Activated CD4-positive, alpha-beta T cell treated with anti-CD3 and anti-CD28 coated beads for 48 hours (primary cell): ENCODE results near the gene EFHC1.

Experiments used
- DNase-seq: peaks from one replicate; pipeline ENCODE4 v3.0.0-alpha.2; 2020

The EFHC1 gene

DNA sequence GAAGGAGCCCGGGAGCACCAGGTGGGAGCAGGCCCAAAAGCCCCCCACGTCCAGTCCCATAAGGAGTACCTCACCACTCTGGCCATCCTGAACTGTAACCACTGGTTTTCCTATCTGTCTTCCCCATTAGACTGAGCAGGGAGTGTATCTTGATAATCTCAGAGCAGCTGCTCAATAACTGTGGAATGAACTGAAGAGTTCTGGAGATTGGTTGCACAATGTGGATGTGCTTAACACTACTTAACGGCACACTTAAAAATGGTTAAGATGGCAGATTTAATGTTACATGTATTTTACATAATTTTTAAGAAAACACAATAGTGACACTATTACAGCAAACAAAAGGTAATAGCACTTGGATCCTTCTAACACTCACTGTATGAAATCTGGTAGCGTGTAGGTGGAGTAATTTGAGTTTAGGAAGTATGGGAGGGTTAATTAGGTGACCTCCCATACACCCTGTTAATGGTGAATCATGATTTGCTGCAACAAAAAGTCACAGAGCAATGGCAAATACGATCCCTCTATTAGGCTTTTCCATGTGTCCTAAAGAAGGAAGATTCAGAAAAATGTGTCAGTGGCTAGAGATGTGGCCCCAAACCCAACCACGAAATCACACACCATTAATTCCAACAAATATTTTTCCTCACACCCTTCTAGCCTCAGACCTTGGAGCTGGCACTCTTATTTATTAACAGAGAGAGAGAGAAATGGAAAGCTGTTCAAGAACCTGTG, 138.3 kb downstream of the EFHC1 start:
- no peak for DNase-seq

- DNase-seq: no peak
These were observed 140.3 kb downstream of the EFHC1 start for GRCh38 chr6:52560462-52560861.

GRCh38 chr6:52562911-52563310, 142.8 kb downstream of the EFHC1 start:
- DNase-seq: no peak

DNA sequence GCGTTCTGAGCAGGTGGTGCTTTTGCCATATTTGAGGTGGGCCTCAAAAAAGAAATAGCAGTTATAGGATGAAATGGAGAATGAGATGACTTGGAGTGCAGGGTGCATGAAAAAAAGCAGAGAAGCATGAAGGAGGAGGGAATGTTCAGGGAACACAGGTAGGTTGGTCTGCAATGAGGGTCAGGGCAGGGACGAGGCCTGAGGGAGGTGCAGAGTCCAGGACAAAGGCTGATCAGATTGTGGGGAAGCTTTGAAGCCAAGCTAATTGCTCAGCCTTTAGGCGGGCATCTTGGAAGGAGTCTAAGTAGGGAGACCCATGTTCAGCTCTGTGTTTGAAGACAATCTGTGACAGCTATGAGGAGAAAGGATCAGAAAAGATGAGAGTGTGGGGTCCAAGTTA, 144.7 kb downstream of the EFHC1 start:
- DNase-seq: no peak

- no peak for DNase-seq
These were observed 146.1 kb downstream of the EFHC1 start for GRCh38 chr6:52566201-52566600.

GRCh38 chr6:52566853-52567279, 146.7 kb downstream of the EFHC1 start:
- DNase-seq: no peak

DNA sequence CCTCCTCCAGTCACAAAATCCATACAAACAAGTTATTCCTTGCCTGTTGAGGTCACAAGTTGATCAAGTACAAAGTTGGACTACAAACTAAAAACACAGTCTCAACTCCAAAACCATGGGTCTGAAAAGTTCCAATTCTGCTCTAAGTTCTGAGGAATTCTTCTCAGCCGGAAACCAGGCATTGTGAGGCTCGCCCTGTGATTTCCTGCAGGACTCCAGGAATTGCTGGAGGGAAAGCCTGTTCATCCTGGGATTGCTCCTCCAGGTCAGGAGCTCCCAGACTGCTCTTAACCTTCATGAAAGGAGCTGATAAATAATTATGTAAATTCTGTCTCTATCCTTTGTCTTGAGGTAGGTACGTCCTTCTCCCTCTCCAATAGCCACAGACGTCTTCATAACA, 148.2 kb downstream of the EFHC1 start:
- no peak for DNase-seq

DNA sequence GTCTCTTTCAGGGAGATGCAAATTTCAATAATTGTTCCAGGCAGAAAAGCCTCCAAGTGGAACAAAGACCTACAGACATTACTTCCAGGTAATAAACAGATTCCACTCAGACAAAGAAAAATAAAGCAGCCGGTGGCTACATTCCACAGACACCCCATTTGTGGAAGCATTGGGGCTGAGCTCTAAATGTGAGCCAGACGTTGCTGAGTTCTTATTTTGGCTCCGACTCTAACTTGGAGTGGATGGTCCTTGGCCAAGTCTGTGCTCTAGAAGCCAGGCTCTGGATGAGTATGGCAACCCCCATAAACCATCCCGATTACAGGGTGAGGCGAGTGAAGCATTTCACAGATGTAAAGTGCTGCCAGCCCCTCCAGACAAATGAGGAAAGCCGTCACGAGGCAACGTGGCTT, 150.2 kb downstream of the EFHC1 start:
- no peak for DNase-seq

- no peak for DNase-seq
These were observed 151.1 kb downstream of the EFHC1 start for GRCh38 chr6:52571099-52571755.

GRCh38 chr6:52572536-52572935, 152.4 kb downstream of the EFHC1 start:
- DNase-seq: no peak

DNA sequence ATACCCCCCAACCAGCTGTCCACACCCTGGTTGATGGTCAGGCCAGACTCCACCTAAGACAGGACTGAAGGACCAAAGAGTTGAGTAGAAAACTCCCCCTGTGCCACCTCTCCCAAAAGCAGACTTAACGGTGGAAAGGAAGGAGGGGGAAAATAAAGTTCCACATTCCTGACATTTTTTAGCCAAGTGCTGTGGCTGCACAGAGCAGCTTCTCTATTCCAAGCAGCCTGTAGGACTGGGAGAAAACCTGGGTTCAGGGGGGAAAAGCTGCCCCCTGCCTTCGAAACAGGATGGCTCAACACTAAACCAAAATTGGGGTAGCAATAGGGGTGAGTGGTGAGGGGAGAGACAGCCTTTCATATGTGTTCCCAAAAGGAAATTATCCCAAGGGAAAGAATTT, 153.2 kb downstream of the EFHC1 start:
- no peak for DNase-seq
